K562 (cell line): ENCODE results near the gene RRBP1. TPM values are rescaled to one million over a fixed set of nuclear protein-coding genes. Genes with fewer than 3 reads are reported as not detected.

ENCODE experiments used
- ADNP ChIP-seq: fragments of 200-800 bp; sonication (Bioruptor generic); IDR thresholded peaks from 2 replicates; pipeline ENCODE4 v1.6.1; 2016; ENCODE audit warnings: missing genetic modification characterization, missing compliant biosample characterization
- FOXK1 ChIP-seq: sonication (generic); formaldehyde crosslinking; IDR thresholded peaks from 2 replicates; pipeline ENCODE4 v1.8.0; 2022; ENCODE audit warnings: missing genetic modification reagents, mild to moderate bottlenecking, borderline replicate concordance
- GTF2E2 ChIP-seq: fragments of 200-800 bp; sonication (Bioruptor generic); IDR thresholded peaks from 2 replicates; pipeline ENCODE4 v1.6.1; 2016; ENCODE audit warnings: missing genetic modification characterization, missing compliant biosample characterization
- GTF2F1 ChIP-seq: IDR thresholded peaks from 2 replicates; pipeline ENCODE4 v1.6.1; 2011; ENCODE audit warnings: low read depth, low read length, improper control_type of control experiment
- NFXL1 ChIP-seq: fragments of 450-650 bp; formaldehyde crosslinking; IDR thresholded peaks from 2 replicates; pipeline ENCODE4 v1.4.0; 2021; ENCODE audit warnings: mild to moderate bottlenecking
- POU5F1 ChIP-seq: fragments of 150-350 bp; IDR thresholded peaks from 2 replicates; pipeline ENCODE4 v1.6.1; 2014; ENCODE audit warnings: borderline replicate concordance, low read length, low read depth, mild to moderate bottlenecking; ENCODE audit not compliant: partially characterized antibody
- RAD51 ChIP-seq: fragments of 450-650 bp; IDR thresholded peaks from 2 replicates; pipeline ENCODE4 v1.7.1; 2016; ENCODE audit warnings: low read depth, mild to moderate bottlenecking, borderline replicate concordance
- SMAD4 ChIP-seq: fragments of 250-450 bp; sonication (Bioruptor Pico); conservative IDR thresholded peaks from 2 replicates; pipeline ENCODE4 v1.8.0; 2021; ENCODE audit warnings: inconsistent platforms, mild to moderate bottlenecking, moderate library complexity
- ZNF583 ChIP-seq: fragments of 250-450 bp; sonication (Bioruptor Pico); IDR thresholded peaks from 2 replicates; pipeline ENCODE4 v1.4.0; 2020
- ZNF644 ChIP-seq: fragments of 200-800 bp; sonication (Bioruptor generic); IDR thresholded peaks from 2 replicates; pipeline ENCODE4 v1.6.1; 2016; ENCODE audit warnings: low read depth, missing genetic modification characterization, missing compliant biosample characterization
- polyA plus RNA-seq, 8 experiments: library from polyadenylated mRNA; depleted of rRNA in 4 of 8; stranded (reverse) in 5 of 8; unstranded in 3 of 8; fragments of >200 nt; fragmentation: Nextera tagmentation in 2 of 8; fragmentation: Illumina TruSeq in 1 of 8; extraction: Ambion mirVana in 2 of 8; extraction: Trizol in 1 of 8; gene quantifications; 2 replicates each; pipeline versions ENCODE4 v1.2.1 to v1.2.3, GENCODE V29; 2011 to 2014; ENCODE audit warnings: inconsistent platforms in 1 of 8, missing spikeins in 1 of 8
- total RNA-seq, 7 experiments: library from RNA; depleted of rRNA in 6 of 7; stranded (reverse); fragments of >200 nt in 6 of 7; fragmentation: Illumina TruSeq in 2 of 7; extraction: Trizol in 2 of 7; gene quantifications; 2 replicates each; pipeline versions ENCODE4 v1.2.1 to v1.2.3, GENCODE V29; 2011 to 2021; ENCODE audit warnings: low replicate concordance in 1 of 7
- TF ChIP-seq, protein P1 (sequence below): sonication (generic); formaldehyde crosslinking; IDR thresholded peaks from 2 replicates; pipeline ENCODE4 v1.8.0; 2023; ENCODE audit warnings: missing genetic modification reagents, mild to moderate bottlenecking, borderline replicate concordance
- TF ChIP-seq, protein P2 (sequence below): sonication (generic); formaldehyde crosslinking; IDR thresholded peaks from 2 replicates; pipeline ENCODE4 v1.8.0; 2023; ENCODE audit warnings: mild to moderate bottlenecking, missing genetic modification reagents
- TF ChIP-seq, protein P3 (sequence below): sonication (generic); formaldehyde crosslinking; IDR thresholded peaks from 2 replicates; pipeline ENCODE4 v1.8.0; 2022; ENCODE audit warnings: mild to moderate bottlenecking, missing genetic modification reagents

The RRBP1 gene
- total and polyA plus RNA-seq, 9 of the 15 experiments (the other 6 are each of a cell fraction or from before 2014, with no cell fraction given): 0.84 to 32.0 (median 17.6) TPM

DNA sequence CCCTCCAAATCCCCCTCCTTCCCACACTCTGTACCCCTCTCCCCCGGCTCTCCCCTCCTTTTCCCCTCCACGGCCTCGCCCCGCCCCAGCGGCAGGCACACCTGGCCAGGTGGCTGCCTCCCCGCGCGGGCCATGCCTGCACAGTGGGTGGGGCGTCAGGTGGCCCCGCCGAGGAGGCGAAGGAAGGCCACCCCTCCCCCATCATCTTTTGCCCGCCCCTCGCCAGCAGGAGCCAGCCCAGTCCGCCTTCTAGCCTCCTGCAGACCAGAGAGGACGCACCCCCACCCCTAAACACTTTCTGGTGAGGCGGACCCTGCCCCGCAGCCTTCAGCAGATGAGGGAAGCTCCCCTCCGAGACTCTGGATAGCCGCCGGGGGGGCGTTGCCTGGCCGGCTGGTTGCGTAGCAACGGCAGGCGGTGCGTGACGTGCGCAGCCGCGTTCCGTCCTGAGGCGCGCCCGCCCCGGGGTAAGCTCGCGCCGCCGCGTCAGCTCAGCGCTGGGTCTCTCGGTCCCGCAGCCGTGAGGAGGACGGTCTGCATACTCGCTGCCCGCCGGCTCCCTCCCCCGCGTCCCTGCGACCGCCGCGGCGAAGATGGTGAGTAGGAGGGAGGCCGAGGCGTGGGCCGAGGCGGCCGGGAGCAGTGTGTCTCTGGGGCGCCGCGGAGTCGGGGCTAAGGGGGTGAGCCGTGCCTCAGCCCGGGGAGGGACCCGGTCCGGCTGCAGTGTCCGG lies 112.3 kb downstream of the RRBP1 start, which contains the start of gene DSTN (continued):
- TF ChIP-seq, protein P1, sequence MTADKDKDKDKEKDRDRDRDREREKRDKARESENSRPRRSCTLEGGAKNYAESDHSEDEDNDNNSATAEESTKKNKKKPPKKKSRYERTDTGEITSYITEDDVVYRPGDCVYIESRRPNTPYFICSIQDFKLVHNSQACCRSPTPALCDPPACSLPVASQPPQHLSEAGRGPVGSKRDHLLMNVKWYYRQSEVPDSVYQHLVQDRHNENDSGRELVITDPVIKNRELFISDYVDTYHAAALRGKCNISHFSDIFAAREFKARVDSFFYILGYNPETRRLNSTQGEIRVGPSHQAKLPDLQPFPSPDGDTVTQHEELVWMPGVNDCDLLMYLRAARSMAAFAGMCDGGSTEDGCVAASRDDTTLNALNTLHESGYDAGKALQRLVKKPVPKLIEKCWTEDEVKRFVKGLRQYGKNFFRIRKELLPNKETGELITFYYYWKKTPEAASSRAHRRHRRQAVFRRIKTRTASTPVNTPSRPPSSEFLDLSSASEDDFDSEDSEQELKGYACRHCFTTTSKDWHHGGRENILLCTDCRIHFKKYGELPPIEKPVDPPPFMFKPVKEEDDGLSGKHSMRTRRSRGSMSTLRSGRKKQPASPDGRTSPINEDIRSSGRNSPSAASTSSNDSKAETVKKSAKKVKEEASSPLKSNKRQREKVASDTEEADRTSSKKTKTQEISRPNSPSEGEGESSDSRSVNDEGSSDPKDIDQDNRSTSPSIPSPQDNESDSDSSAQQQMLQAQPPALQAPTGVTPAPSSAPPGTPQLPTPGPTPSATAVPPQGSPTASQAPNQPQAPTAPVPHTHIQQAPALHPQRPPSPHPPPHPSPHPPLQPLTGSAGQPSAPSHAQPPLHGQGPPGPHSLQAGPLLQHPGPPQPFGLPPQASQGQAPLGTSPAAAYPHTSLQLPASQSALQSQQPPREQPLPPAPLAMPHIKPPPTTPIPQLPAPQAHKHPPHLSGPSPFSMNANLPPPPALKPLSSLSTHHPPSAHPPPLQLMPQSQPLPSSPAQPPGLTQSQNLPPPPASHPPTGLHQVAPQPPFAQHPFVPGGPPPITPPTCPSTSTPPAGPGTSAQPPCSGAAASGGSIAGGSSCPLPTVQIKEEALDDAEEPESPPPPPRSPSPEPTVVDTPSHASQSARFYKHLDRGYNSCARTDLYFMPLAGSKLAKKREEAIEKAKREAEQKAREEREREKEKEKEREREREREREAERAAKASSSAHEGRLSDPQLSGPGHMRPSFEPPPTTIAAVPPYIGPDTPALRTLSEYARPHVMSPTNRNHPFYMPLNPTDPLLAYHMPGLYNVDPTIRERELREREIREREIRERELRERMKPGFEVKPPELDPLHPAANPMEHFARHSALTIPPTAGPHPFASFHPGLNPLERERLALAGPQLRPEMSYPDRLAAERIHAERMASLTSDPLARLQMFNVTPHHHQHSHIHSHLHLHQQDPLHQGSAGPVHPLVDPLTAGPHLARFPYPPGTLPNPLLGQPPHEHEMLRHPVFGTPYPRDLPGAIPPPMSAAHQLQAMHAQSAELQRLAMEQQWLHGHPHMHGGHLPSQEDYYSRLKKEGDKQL (CRISPR knock-in tag): no peak
- TF ChIP-seq ZNF583: no peak
- TF ChIP-seq, protein P2, sequence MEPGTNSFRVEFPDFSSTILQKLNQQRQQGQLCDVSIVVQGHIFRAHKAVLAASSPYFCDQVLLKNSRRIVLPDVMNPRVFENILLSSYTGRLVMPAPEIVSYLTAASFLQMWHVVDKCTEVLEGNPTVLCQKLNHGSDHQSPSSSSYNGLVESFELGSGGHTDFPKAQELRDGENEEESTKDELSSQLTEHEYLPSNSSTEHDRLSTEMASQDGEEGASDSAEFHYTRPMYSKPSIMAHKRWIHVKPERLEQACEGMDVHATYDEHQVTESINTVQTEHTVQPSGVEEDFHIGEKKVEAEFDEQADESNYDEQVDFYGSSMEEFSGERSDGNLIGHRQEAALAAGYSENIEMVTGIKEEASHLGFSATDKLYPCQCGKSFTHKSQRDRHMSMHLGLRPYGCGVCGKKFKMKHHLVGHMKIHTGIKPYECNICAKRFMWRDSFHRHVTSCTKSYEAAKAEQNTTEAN: no peak
- no peak for TF ChIP-seq POU5F1
- no peak for TF ChIP-seq ADNP
- no peak for TF ChIP-seq FOXK1
- TF ChIP-seq SMAD4 (CRISPR knock-in tag): 0 out of 2 replicates have a peak, but pooled peaks have one; percentile 32
- no peak for TF ChIP-seq ZNF644 (tag)
- TF ChIP-seq RAD51: no peak
- no peak for TF ChIP-seq GTF2F1
- TF ChIP-seq GTF2E2 (tag): no peak
- TF ChIP-seq, protein P3, sequence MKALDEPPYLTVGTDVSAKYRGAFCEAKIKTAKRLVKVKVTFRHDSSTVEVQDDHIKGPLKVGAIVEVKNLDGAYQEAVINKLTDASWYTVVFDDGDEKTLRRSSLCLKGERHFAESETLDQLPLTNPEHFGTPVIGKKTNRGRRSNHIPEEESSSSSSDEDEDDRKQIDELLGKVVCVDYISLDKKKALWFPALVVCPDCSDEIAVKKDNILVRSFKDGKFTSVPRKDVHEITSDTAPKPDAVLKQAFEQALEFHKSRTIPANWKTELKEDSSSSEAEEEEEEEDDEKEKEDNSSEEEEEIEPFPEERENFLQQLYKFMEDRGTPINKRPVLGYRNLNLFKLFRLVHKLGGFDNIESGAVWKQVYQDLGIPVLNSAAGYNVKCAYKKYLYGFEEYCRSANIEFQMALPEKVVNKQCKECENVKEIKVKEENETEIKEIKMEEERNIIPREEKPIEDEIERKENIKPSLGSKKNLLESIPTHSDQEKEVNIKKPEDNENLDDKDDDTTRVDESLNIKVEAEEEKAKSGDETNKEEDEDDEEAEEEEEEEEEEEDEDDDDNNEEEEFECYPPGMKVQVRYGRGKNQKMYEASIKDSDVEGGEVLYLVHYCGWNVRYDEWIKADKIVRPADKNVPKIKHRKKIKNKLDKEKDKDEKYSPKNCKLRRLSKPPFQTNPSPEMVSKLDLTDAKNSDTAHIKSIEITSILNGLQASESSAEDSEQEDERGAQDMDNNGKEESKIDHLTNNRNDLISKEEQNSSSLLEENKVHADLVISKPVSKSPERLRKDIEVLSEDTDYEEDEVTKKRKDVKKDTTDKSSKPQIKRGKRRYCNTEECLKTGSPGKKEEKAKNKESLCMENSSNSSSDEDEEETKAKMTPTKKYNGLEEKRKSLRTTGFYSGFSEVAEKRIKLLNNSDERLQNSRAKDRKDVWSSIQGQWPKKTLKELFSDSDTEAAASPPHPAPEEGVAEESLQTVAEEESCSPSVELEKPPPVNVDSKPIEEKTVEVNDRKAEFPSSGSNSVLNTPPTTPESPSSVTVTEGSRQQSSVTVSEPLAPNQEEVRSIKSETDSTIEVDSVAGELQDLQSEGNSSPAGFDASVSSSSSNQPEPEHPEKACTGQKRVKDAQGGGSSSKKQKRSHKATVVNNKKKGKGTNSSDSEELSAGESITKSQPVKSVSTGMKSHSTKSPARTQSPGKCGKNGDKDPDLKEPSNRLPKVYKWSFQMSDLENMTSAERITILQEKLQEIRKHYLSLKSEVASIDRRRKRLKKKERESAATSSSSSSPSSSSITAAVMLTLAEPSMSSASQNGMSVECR (CRISPR knock-in tag): peak; percentile 38; the same call in 1 of the 2 replicates
- TF ChIP-seq NFXL1: no peak
